Lower leg skin (tissue), 3 donors: ENCODE data around the gene THSD4.

Experiments
- CTCF ChIP-seq, 3 donors: fragments of 450-650 bp; IDR thresholded peaks; one replicate each; pipeline ENCODE4 v1.5.1; 2016; ENCODE audit warnings: antibody characterized with exemption in 3 of 3, mild to moderate bottlenecking in 3 of 3, moderate library complexity in 2 of 3
- POLR2A ChIP-seq, 2 donors: fragments of 450-650 bp; IDR thresholded peaks; one replicate each; pipeline ENCODE4 v1.6.1; 2016 to 2017; ENCODE audit warnings: antibody characterized with exemption in 2 of 2, mild to moderate bottlenecking in 1 of 2, moderate library complexity in 1 of 2

- TF ChIP-seq CTCF (IDR thresholded peaks at IDR 0.05) (no peak), POLR2A (IDR thresholded peaks at IDR 0.05) (no peak)
Measured at GRCh38 chr15:71387810-71388209, 272.5 kb downstream of the THSD4 start.
